Adrenal gland (tissue), 12 donors: ENCODE data around the gene KCNIP1. TPM values are rescaled to one million over a fixed set of nuclear protein-coding genes. Genes with fewer than 3 reads are reported as not detected.

Experiments
- DNase-seq, 7 donors: peaks; one replicate each; pipeline ENCODE4 v3.0.0-alpha.2; 2019 to 2020
- H3K27ac ChIP-seq, 5 donors: fragments of 200-600 bp; sonication (generic) in 4 of 5; 1 replicate in 3 of 5; 2 replicates in 2 of 5; pipeline versions ENCODE4 v1.5.1 to v1.8.0; 2016 to 2020; ENCODE audit warnings: mild to moderate bottlenecking in 1 of 5
- H3K27me3 ChIP-seq: fragments of 200-600 bp; 2 replicates; pipeline ENCODE4 v1.8.0; 2021
- H3K36me3 ChIP-seq, 2 donors: fragments of 200-600 bp; replicated peaks in 1 of 2; 1 replicate in 1 of 2; 2 replicates in 1 of 2; pipeline versions ENCODE4 v1.5.1 to v1.8.0; 2018 to 2022
- H3K4me1 ChIP-seq, 2 donors: fragments of 200-600 bp; replicated peaks in 1 of 2; 1 replicate in 1 of 2; 2 replicates in 1 of 2; pipeline versions ENCODE4 v1.5.1 to v1.8.0; 2018 to 2021
- H3K4me3 ChIP-seq, 4 donors: fragments of 200-600 bp; sonication (generic) in 3 of 4; one replicate each; pipeline ENCODE4 v1.5.1; 2016 to 2018
- H3K9me3 ChIP-seq, 3 donors: fragments of 200-600 bp; sonication (generic) in 1 of 3; replicated peaks in 1 of 3; 1 replicate in 2 of 3; 2 replicates in 1 of 3; pipeline versions ENCODE4 v1.5.1 to v1.8.0; 2016 to 2021
- CTCF ChIP-seq, 6 experiments: fragments of 450-650 bp in 4 of 6; fragments of 200-600 bp in 2 of 6; sonication (generic) in 1 of 6; IDR thresholded peaks; 1 replicate in 5 of 6; 2 replicates in 1 of 6; pipeline versions ENCODE4 v1.5.1 to v1.8.0; 2016 to 2021; ENCODE audit warnings: antibody characterized with exemption in 6 of 6, mild to moderate bottlenecking in 2 of 6, moderate library complexity in 1 of 6
- POLR2A ChIP-seq, 2 donors: fragments of 450-650 bp; IDR thresholded peaks; one replicate each; pipeline ENCODE4 v1.6.1; 2017; ENCODE audit warnings: antibody characterized with exemption in 2 of 2, mild to moderate bottlenecking in 2 of 2, moderate library complexity in 1 of 2
- WGBS, 4 donors: extraction: QIAGEN DNeasy Blood & Tissue Kit in 2 of 4; methylation state at CpG; one replicate each; pipeline versions ENCODE4 v1.1.5 to v1.1.7; 2013 to 2017; 5-methylcytosine and 5-hydroxymethylcytosine counted together
- intact Hi-C, 2 donors: fragments of 100-400 bp; cut with DNase I; formaldehyde crosslinking; loops; one replicate each; pipeline versions ENCODE4 v1.14.1 to v1.15.0; 2022 to 2023
- polyA plus RNA-seq, 3 donors: library from polyadenylated mRNA; stranded (reverse); fragments of 200-250 nt in 2 of 3; fragments of 350-450 nt in 1 of 3; fragmentation: Illumina TruSeq in 1 of 3; extraction: RNeasy Lipid Tissue Mini Kit (QIAGEN cat#74804) in 1 of 3; gene quantifications; one replicate each; pipeline ENCODE4 v1.2.3, GENCODE V29; 2013 to 2014
- total RNA-seq, 9 donors: library from RNA; depleted of rRNA in 4 of 9; stranded (reverse); fragments of >200 nt in 4 of 9; fragments of 120-200 nt in 1 of 9; fragmentation: NEBNext Ultra II Directional in 1 of 9; extraction: Animal tissue kit (Norgen Biotek cat#: 25700) in 1 of 9; gene quantifications; one replicate each; pipeline versions ENCODE4 v1.1.0 to v1.2.4, GENCODE V29; 2013 to 2023
- donor health status: healthy with polysubstance abuse.
- donor health status: Bipolar disorder and iron deficiency.
- donor health status: DM: yes; HTN: yes; CAD: no.
- donor health status: DM: no; HTN: no; CAD: no.
- donor health status: DM: no; HTN: no; CAD: no.
- donor health status: DM: yes; HTN: yes; CAD: no.

The KCNIP1 gene
- total and polyA plus RNA-seq, 12 donors, result 0.14 to 12.6 (median 1.7) TPM; not detected in 1

DNA sequence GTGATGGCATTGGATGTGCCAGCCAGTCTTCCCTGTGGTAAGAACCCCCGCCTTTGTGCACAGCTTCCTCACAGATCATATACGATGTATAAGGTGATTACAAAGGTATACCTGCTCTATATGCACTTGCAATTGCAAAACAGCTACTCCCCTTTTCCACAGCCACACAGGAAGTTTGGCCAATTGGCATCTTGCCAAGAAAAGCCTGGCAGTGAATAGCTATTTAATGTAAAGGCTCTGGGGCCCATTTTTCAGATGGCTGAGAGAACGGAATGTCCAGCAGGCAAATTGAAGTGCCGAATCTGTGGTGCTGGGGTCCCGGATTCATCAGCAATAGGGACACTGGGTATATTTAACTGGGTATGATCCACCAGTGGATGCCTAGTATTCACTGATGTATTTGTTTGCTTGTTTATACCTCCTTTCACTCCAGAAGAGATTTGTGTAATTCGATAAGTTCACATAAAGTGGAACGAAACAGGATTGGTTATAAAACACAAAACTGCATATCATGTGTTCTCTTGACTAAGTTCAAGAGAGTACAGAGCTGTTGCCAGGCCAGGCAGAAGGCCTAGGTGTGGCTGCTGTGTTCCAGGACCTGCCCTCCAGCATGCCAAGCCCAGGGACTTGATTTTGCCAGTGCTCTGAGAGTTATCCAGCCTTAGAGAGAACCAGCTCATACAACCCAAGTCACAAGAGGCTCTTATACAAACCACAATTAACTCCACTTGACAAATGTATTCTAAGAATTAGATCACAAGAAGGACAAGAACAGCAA is 252.0 kb downstream of the KCNIP1 start:
- DNase-seq, result no peak
- Histone ChIP-seq H3K36me3 (no peaks in the 10 kb centered on the region), H3K27ac (no peak overlapping the region), H3K4me1 (no peaks in the 10 kb centered on the region), H3K9me3 (no peaks in the 10 kb centered on the region), H3K4me3 (no peak overlapping the region), H3K27me3 (no peaks in the 10 kb centered on the region)
- WGBS, 4 donors, result 75 to 80% (median 79%) methylated on average over 7 of the region's 7 CpGs
- no peak for TF ChIP-seq CTCF (IDR thresholded peaks at IDR 0.05)
- TF ChIP-seq POLR2A (IDR thresholded peaks at IDR 0.05), result no peak
- intact Hi-C loops, result no loop called here

DNA sequence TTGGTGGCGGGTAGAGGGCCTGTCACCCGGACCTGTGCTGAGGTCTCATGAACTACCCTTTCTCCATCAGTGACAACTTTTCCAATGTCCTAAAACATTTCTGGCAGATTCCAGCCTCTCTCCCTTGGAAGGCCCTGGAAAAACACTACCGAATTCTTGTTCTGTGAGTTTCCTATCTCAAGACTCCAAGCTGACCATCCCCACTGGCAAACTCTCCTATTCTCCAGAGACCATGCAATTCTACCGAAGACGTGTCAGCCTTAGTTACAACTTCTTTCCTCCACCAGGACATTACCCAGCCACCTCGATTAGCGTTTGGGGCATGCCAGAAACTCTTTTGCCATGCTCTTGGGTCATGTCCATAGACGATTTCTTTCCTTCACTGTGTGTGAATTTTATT is 252.9 kb downstream of the KCNIP1 start:
- Histone ChIP-seq H3K27me3 (no peaks in the 10 kb centered on the region), H3K4me3 (no peak overlapping the region), H3K27ac (no peak overlapping the region), H3K36me3 (no peaks in the 10 kb centered on the region), H3K9me3 (no peaks in the 10 kb centered on the region), H3K4me1 (no peaks in the 10 kb centered on the region)
- intact Hi-C loops, result no loop called here
- DNase-seq, result no peak
- 88 to 92% (median 89%) methylated on average over 8 of the region's 8 CpGs for WGBS, 4 donors
- TF ChIP-seq CTCF (IDR thresholded peaks at IDR 0.05) (no peak), POLR2A (IDR thresholded peaks at IDR 0.05) (no peak)

- TF ChIP-seq CTCF (IDR thresholded peaks at IDR 0.05) (no peak), POLR2A (IDR thresholded peaks at IDR 0.05) (no peak)
- H3K27me3 ChIP-seq, result no peaks in the 10 kb centered on the region
- H3K4me1 ChIP-seq, result no peaks in the 10 kb centered on the region
- no peak overlapping the region for H3K27ac ChIP-seq
- no peaks in the 10 kb centered on the region for H3K36me3 ChIP-seq
- intact Hi-C loops, result no loop called here
- no peak overlapping the region for H3K4me3 ChIP-seq
- no peaks in the 10 kb centered on the region for H3K9me3 ChIP-seq
- 38 to 57% (median 43%) methylated on average over 4 of the region's 4 CpGs for WGBS, 4 donors
- DNase-seq, result no peak
Measured at GRCh38 chr5:170757182-170757601, 253.4 kb downstream of the KCNIP1 start.

DNA sequence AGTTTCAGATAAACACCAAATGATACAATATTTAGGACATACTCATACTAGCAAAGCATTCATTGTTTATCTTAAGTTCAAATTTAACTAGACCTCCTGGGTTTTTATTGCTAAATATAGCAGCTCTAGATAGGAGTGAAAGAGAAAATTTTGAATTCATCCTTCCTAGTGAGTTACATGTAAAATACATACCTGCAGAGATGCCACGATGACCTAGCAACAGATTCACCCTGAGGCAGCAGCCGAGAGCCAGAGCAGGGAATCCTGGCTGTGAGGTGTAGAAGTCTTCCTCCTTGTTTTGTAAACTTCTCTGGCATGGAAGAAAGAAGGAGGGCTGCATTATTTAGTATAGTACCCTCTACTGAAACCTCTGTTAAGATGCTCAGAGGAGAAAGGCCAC is 253.8 kb downstream of the KCNIP1 start:
- no peak overlapping the region for H3K4me3 ChIP-seq
- TF ChIP-seq CTCF (IDR thresholded peaks at IDR 0.05) (no peak), POLR2A (IDR thresholded peaks at IDR 0.05) (no peak)
- 76 to 94% (median 92%) methylated on average over 2 of the region's 2 CpGs for WGBS, 4 donors
- no peaks in the 10 kb centered on the region for H3K9me3 ChIP-seq
- no peak for DNase-seq
- H3K36me3 ChIP-seq, result no peaks in the 10 kb centered on the region
- H3K27ac ChIP-seq, result no peak overlapping the region
- no peaks in the 10 kb centered on the region for H3K27me3 ChIP-seq
- intact Hi-C loops, result no loop called here
- H3K4me1 ChIP-seq, result no peaks in the 10 kb centered on the region
